ENCODE results near the gene SART3.
"Not testable (repeated sequence)": the region's sequence is repeated elsewhere in the genome, so short reads cannot be mapped to it uniquely, and the experiment has no call there.

Gene SART3

GRCh38 chr12:108563136-108563803 is 2.3 kb upstream of the SART3 start:
- FAIRE-seq: peak; percentile 22
- peak; percentile 69 for DNase-seq (ENCODE audit: low spot score)

GRCh38 chr12:108562348-108563135 is 1.6 kb upstream of the SART3 start, which contains the start of gene ISCU:
Gene ISCU, plus strand, starts transcription at chr12:108562596. Its CDS starts 27 bp downstream, at chr12:108562623.
- FAIRE-seq: no peak
- peak; percentile 91 for DNase-seq (ENCODE audit: low spot score)

GRCh38 chr12:108561852-108562347 is 927 bp upstream of the SART3 start:
- FAIRE-seq (no peak), DNase-seq (ENCODE audit: low spot score) (peak; percentile 5)

- DNase-seq (ENCODE audit: low spot score) (peak; percentile 10), FAIRE-seq (no peak)
Observed at GRCh38 chr12:108560321-108560721, 652 bp downstream of the SART3 start.

- FAIRE-seq: no peak
Observed at GRCh38 chr12:108559748-108560147, 1.2 kb downstream of the SART3 start.

GRCh38 chr12:108559007-108559655 is 1.8 kb downstream of the SART3 start:
- no peak for FAIRE-seq
- no peak for DNase-seq (ENCODE audit: low spot score)

More at GRCh38 chr12:108559748-108560147, 1.2 kb downstream of the SART3 start:
- DNase-seq (ENCODE audit: low spot score): no peak

GRCh38 chr12:108555383-108555782 is 5.6 kb downstream of the SART3 start:
- FAIRE-seq; DNase-seq (ENCODE audit: low spot score): not testable (repeated sequence)

GRCh38 chr12:108553799-108554198 is 7.2 kb downstream of the SART3 start:
- DNase-seq (ENCODE audit: low spot score) (no peak), FAIRE-seq (no peak)

- no peak for DNase-seq (ENCODE audit: low spot score)
- FAIRE-seq: no peak
Observed at GRCh38 chr12:108551535-108551934, 9.4 kb downstream of the SART3 start.

- no peak for DNase-seq (ENCODE audit: low spot score)
- no peak for FAIRE-seq
Observed at GRCh38 chr12:108548954-108549521, 11.9 kb downstream of the SART3 start.

GRCh38 chr12:108547686-108548085 is 13.3 kb downstream of the SART3 start:
- FAIRE-seq: no peak
- no peak for DNase-seq (ENCODE audit: low spot score)

GRCh38 chr12:108543652-108544051 is 17.3 kb downstream of the SART3 start:
- no peak for FAIRE-seq
- no peak for DNase-seq (ENCODE audit: low spot score)

GRCh38 chr12:108542320-108542719 is 18.7 kb downstream of the SART3 start:
- FAIRE-seq: no peak
- DNase-seq (ENCODE audit: low spot score): no peak

- no peak for DNase-seq (ENCODE audit: low spot score)
- FAIRE-seq: no peak
Observed at GRCh38 chr12:108538616-108539195, 22.3 kb downstream of the SART3 start.

GRCh38 chr12:108538146-108538545 is 22.8 kb downstream of the SART3 start:
- FAIRE-seq (no peak), DNase-seq (ENCODE audit: low spot score) (no peak)

- no peak for FAIRE-seq
- no peak for DNase-seq (ENCODE audit: low spot score)
Observed at GRCh38 chr12:108531929-108532848, 28.8 kb downstream of the SART3 start.

GRCh38 chr12:108530161-108530560 is 30.8 kb downstream of the SART3 start:
- DNase-seq (ENCODE audit: low spot score): no peak
- no peak for FAIRE-seq

- FAIRE-seq: no peak
Observed at GRCh38 chr12:108527166-108527496, 33.8 kb downstream of the SART3 start.

GRCh38 chr12:108526482-108527165 is 34.3 kb downstream of the SART3 start:
- no peak for FAIRE-seq
- DNase-seq (ENCODE audit: low spot score): no peak

More at GRCh38 chr12:108527166-108527496, 33.8 kb downstream of the SART3 start:
- DNase-seq (ENCODE audit: low spot score): no peak

GRCh38 chr12:108525681-108526080 is 35.3 kb downstream of the SART3 start:
- DNase-seq (ENCODE audit: low spot score) (peak; percentile 86), FAIRE-seq (peak; percentile 89)

All from RCC 7860 (cell line).